Thymus (tissue), 11 donors: ENCODE measurements around the gene PDE10A. TPM values are rescaled to one million over a fixed set of nuclear protein-coding genes. Genes with fewer than 3 reads are reported as not detected.

Source experiments
- DNase-seq, 9 donors: peaks; one replicate each; pipeline ENCODE4 v3.0.0-alpha.2; 2013; ENCODE audit warnings: low spot score in 9 of 9, low read depth in 6 of 9, missing footprints in 1 of 9
- H3K27ac ChIP-seq, 2 donors: one replicate each; pipeline ENCODE4 v1.5.1; 2013; ENCODE audit warnings: control low read depth in 1 of 2, low read depth in 1 of 2, low read length in 1 of 2, mild to moderate bottlenecking in 1 of 2, moderate library complexity in 1 of 2
- H3K27me3 ChIP-seq, 2 donors: one replicate each; pipeline ENCODE4 v1.5.1; 2013; ENCODE audit warnings: low read length in 1 of 2; ENCODE audit not compliant: control insufficient read depth in 2 of 2, insufficient read depth in 1 of 2
- H3K36me3 ChIP-seq, 2 donors: one replicate each; pipeline ENCODE4 v1.5.1; 2013; ENCODE audit warnings: low read length in 1 of 2, mild to moderate bottlenecking in 1 of 2, moderate library complexity in 1 of 2; ENCODE audit not compliant: control insufficient read depth in 2 of 2, insufficient read depth in 2 of 2
- H3K4me1 ChIP-seq, 2 donors: one replicate each; pipeline ENCODE4 v1.5.1; 2013; ENCODE audit warnings: low read length in 2 of 2; ENCODE audit not compliant: control insufficient read depth in 2 of 2, insufficient read depth in 2 of 2
- H3K4me3 ChIP-seq, 2 donors: one replicate each; pipeline ENCODE4 v1.5.1; 2013; ENCODE audit warnings: low read length in 2 of 2, control low read depth in 1 of 2, mild to moderate bottlenecking in 1 of 2
- H3K9me3 ChIP-seq, 2 donors: one replicate each; pipeline ENCODE4 v1.5.1; 2013; ENCODE audit warnings: low read length in 1 of 2, mild to moderate bottlenecking in 1 of 2; ENCODE audit not compliant: control insufficient read depth in 2 of 2, insufficient read depth in 1 of 2
- WGBS: extraction: QIAGEN DNeasy Blood & Tissue Kit; methylation state at CpG from one replicate; pipeline ENCODE4 v1.1.7; 2013; 5-methylcytosine and 5-hydroxymethylcytosine counted together
- polyA plus RNA-seq: library from polyadenylated mRNA; stranded (reverse); fragments of 200-250 nt; gene quantifications from one replicate; pipeline ENCODE4 v1.2.3, GENCODE V29; 2013
- total RNA-seq: library from RNA; stranded (reverse); fragments of 120-200 nt; gene quantifications from one replicate; pipeline ENCODE4 v1.2.4, GENCODE V29; 2013
- donor health status: healthy.

Gene PDE10A
- total and polyA plus RNA-seq, 2 donors: 0.94 to 3.2 TPM

- Histone ChIP-seq H3K4me1 (no peaks in the 10 kb centered on the region), H3K27me3 (peaks cover 0 to 8% of the 10 kb centered on the region in 2 donors), H3K4me3 (no peak overlapping the region), H3K9me3 (no peaks in the 10 kb centered on the region), H3K27ac (no peak overlapping the region), H3K36me3 (no peaks in the 10 kb centered on the region)
- WGBS: 91% methylated on average over 5 of the region's 5 CpGs
- no peak for DNase-seq
Measured at GRCh38 chr6:165652766-165653165, 10.3 kb downstream of the PDE10A start.

GRCh38 chr6:165649166-165650137, 13.6 kb downstream of the PDE10A start:
- H3K4me1 ChIP-seq: no peaks in the 10 kb centered on the region
- H3K9me3 ChIP-seq: no peaks in the 10 kb centered on the region
- WGBS: 82% methylated on average over 11 of the region's 11 CpGs
- no peak overlapping the region for H3K4me3 ChIP-seq
- H3K36me3 ChIP-seq: no peaks in the 10 kb centered on the region
- DNase-seq: no peak
- no peaks in the 10 kb centered on the region for H3K27me3 ChIP-seq
- no peak overlapping the region for H3K27ac ChIP-seq

GRCh38 chr6:165647041-165647440, 16.0 kb downstream of the PDE10A start:
- no peak overlapping the region for H3K4me3 ChIP-seq
- H3K27ac ChIP-seq: no peak overlapping the region
- DNase-seq: no peak
- no peaks in the 10 kb centered on the region for H3K4me1 ChIP-seq
- no peaks in the 10 kb centered on the region for H3K9me3 ChIP-seq
- H3K27me3 ChIP-seq: no peaks in the 10 kb centered on the region
- no peaks in the 10 kb centered on the region for H3K36me3 ChIP-seq
- WGBS: 95% methylated on average over 6 of the region's 6 CpGs

- 94% methylated on average over 6 of the region's 6 CpGs for WGBS
- no peak overlapping the region for H3K4me3 ChIP-seq
- H3K4me1 ChIP-seq: no peaks in the 10 kb centered on the region
- no peaks in the 10 kb centered on the region for H3K27me3 ChIP-seq
- H3K36me3 ChIP-seq: no peaks in the 10 kb centered on the region
- H3K9me3 ChIP-seq: no peaks in the 10 kb centered on the region
- no peak for DNase-seq
- H3K27ac ChIP-seq: no peak overlapping the region
Measured at GRCh38 chr6:165645919-165646318, 17.1 kb downstream of the PDE10A start.

- no peaks in the 10 kb centered on the region for H3K27me3 ChIP-seq
- no peak for DNase-seq
- no peaks in the 10 kb centered on the region for H3K9me3 ChIP-seq
- H3K27ac ChIP-seq: no peak overlapping the region
- no peak overlapping the region for H3K4me3 ChIP-seq
- no peaks in the 10 kb centered on the region for H3K36me3 ChIP-seq
- WGBS: 93% methylated on average over 15 of the region's 15 CpGs
- H3K4me1 ChIP-seq: no peaks in the 10 kb centered on the region
Measured at GRCh38 chr6:165644586-165645266, 18.3 kb downstream of the PDE10A start.

GRCh38 chr6:165643015-165643414, 20.0 kb downstream of the PDE10A start:
- no peaks in the 10 kb centered on the region for H3K27me3 ChIP-seq
- no peak overlapping the region for H3K27ac ChIP-seq
- 72% methylated on average over 3 of the region's 3 CpGs for WGBS
- H3K9me3 ChIP-seq: no peaks in the 10 kb centered on the region
- DNase-seq: no peak
- H3K36me3 ChIP-seq: no peaks in the 10 kb centered on the region
- no peaks in the 10 kb centered on the region for H3K4me1 ChIP-seq
- H3K4me3 ChIP-seq: no peak overlapping the region

GRCh38 chr6:165641672-165642156, 21.3 kb downstream of the PDE10A start:
- H3K4me1 ChIP-seq: no peaks in the 10 kb centered on the region
- DNase-seq: no peak
- no peaks in the 10 kb centered on the region for H3K9me3 ChIP-seq
- H3K4me3 ChIP-seq: no peak overlapping the region
- WGBS: 94% methylated on average over 15 of the region's 15 CpGs
- no peaks in the 10 kb centered on the region for H3K36me3 ChIP-seq
- H3K27ac ChIP-seq: no peak overlapping the region
- H3K27me3 ChIP-seq: no peaks in the 10 kb centered on the region

- no peaks in the 10 kb centered on the region for H3K36me3 ChIP-seq
- H3K4me1 ChIP-seq: no peaks in the 10 kb centered on the region
- no peak for DNase-seq
- 83% methylated on average over 4 of the region's 4 CpGs for WGBS
- no peaks in the 10 kb centered on the region for H3K9me3 ChIP-seq
- H3K27me3 ChIP-seq: no peaks in the 10 kb centered on the region
- no peak overlapping the region for H3K4me3 ChIP-seq
- H3K27ac ChIP-seq: no peak overlapping the region
Measured at GRCh38 chr6:165640806-165641205, 22.2 kb downstream of the PDE10A start.

- peaks cover 0 to 4% of the 10 kb centered on the region in 2 donors for H3K27me3 ChIP-seq
- no peaks in the 10 kb centered on the region for H3K9me3 ChIP-seq
- WGBS: 98% methylated on average over 2 of the region's 2 CpGs
- no peak for DNase-seq
- H3K4me3 ChIP-seq: no peak overlapping the region
- H3K27ac ChIP-seq: no peak overlapping the region
- no peaks in the 10 kb centered on the region for H3K4me1 ChIP-seq
- no peaks in the 10 kb centered on the region for H3K36me3 ChIP-seq
Measured at GRCh38 chr6:165638530-165638929, 24.5 kb downstream of the PDE10A start.
